Neural cell (in vitro differentiated cells): ENCODE results near the gene BRD3OS. TPM values are rescaled to one million over a fixed set of nuclear protein-coding genes. Genes with fewer than 3 reads are reported as not detected.

Experiments used
- H2AFZ ChIP-seq: fragments of 200-600, 300-800 bp; sonication (generic), shearing (Covaris generic); 2 replicates; pipeline ENCODE4 v1.6.0; 2014; ENCODE audit warnings: low read depth, mild to moderate bottlenecking, antibody characterized with exemption, low read length, moderate library complexity
- H3F3A ChIP-seq: fragments of 200-600 bp; shearing (Covaris generic); 2 replicates; pipeline ENCODE4 v1.6.1; 2016; ENCODE audit warnings: mild to moderate bottlenecking, moderate library complexity, mixed read lengths, antibody characterized with exemption, low read length; ENCODE audit not compliant: insufficient read depth, poor library complexity, severe bottlenecking
- H3K27ac ChIP-seq: fragments of 200-600, 300-800 bp; sonication (generic), shearing (Covaris generic); 2 replicates; pipeline ENCODE4 v1.5.1; 2014; ENCODE audit warnings: mild to moderate bottlenecking, low read length, moderate library complexity
- H3K27me3 ChIP-seq: fragments of 300-800, 200-600 bp; sonication (generic), shearing (Covaris generic); 2 replicates; pipeline ENCODE4 v1.6.0; 2014; ENCODE audit warnings: mild to moderate bottlenecking, low read depth, low read length, moderate library complexity; ENCODE audit not compliant: insufficient read depth
- H3K36me3 ChIP-seq: fragments of 300-800, 200-600 bp; sonication (generic), shearing (Covaris generic); 2 replicates; pipeline ENCODE4 v1.5.1; 2014; ENCODE audit warnings: mild to moderate bottlenecking, antibody characterized with exemption, low read length, moderate library complexity; ENCODE audit not compliant: insufficient read depth
- H3K4me2 ChIP-seq: fragments of 300-800, 200-600 bp; sonication (generic), shearing (Covaris generic); 2 replicates; pipeline ENCODE4 v1.6.0; 2014; ENCODE audit warnings: mild to moderate bottlenecking, low read length
- H3K4me3 ChIP-seq: fragments of 300-800, 200-600 bp; sonication (generic), shearing (Covaris generic); 2 replicates; pipeline ENCODE4 v1.5.1; 2014; ENCODE audit warnings: mild to moderate bottlenecking, low read length, moderate library complexity
- H3K79me2 ChIP-seq: fragments of 200-600 bp; shearing (Covaris generic); replicated peaks from 2 replicates; pipeline ENCODE4 v1.6.0; 2014; ENCODE audit warnings: mild to moderate bottlenecking, low read length, moderate library complexity; ENCODE audit not compliant: insufficient read depth
- H3K9ac ChIP-seq: fragments of 300-800, 200-600 bp; sonication (generic), shearing (Covaris generic); 2 replicates; pipeline ENCODE4 v1.6.1; 2016; ENCODE audit warnings: mild to moderate bottlenecking, low read length, mixed read lengths
- H3K9me2 ChIP-seq: fragments of 200-600 bp; shearing (Covaris generic); 2 replicates; pipeline ENCODE4 v1.6.1; 2016; ENCODE audit warnings: mild to moderate bottlenecking, low read length, mixed read lengths; ENCODE audit not compliant: insufficient read depth
- H3K9me3 ChIP-seq: fragments of 200-600, 300-800 bp; sonication (generic), shearing (Covaris generic); 2 replicates; pipeline ENCODE4 v1.6.1; 2016; ENCODE audit warnings: mild to moderate bottlenecking, mixed run types, low read length, moderate library complexity, mixed read lengths
- H4K20me1 ChIP-seq: fragments of 200-600 bp; shearing (Covaris generic); 2 replicates; pipeline ENCODE4 v1.6.1; 2016; ENCODE audit warnings: mild to moderate bottlenecking, mixed run types; ENCODE audit not compliant: insufficient read depth
- EP300 ChIP-seq: fragments of 450-650 bp; conservative IDR thresholded peaks from 2 replicates; pipeline ENCODE4 v1.6.1; 2014; ENCODE audit warnings: antibody characterized with exemption, mild to moderate bottlenecking, moderate library complexity; ENCODE audit not compliant: poor library complexity, severe bottlenecking
- EZH2 ChIP-seq: fragments of 200-600, 300-800 bp; shearing (Covaris generic), sonication (generic); IDR thresholded peaks from 2 replicates; pipeline ENCODE4 v1.6.1; 2014; ENCODE audit warnings: antibody characterized with exemption, low read length, borderline replicate concordance, mild to moderate bottlenecking; ENCODE audit not compliant: insufficient read depth, poor library complexity, severe bottlenecking
- MXI1 ChIP-seq: fragments of 450-650 bp; conservative IDR thresholded peaks from 2 replicates; pipeline ENCODE4 v1.6.1; 2014; ENCODE audit warnings: antibody characterized with exemption, mild to moderate bottlenecking; ENCODE audit not compliant: poor library complexity, severe bottlenecking
- POLR2AphosphoS5 ChIP-seq: IDR thresholded peaks from 2 replicates; pipeline ENCODE4 v1.6.1; 2012
- RAD21 ChIP-seq: fragments of 450-650 bp; conservative IDR thresholded peaks from 2 replicates; pipeline ENCODE4 v1.6.1; 2014; ENCODE audit warnings: antibody characterized with exemption, mild to moderate bottlenecking, moderate library complexity
- SMC3 ChIP-seq: fragments of 450-650 bp; conservative IDR thresholded peaks from 2 replicates; pipeline ENCODE4 v1.6.1; 2014; ENCODE audit warnings: antibody characterized with exemption, mild to moderate bottlenecking, moderate library complexity; ENCODE audit not compliant: poor library complexity
- TAF1 ChIP-seq: IDR thresholded peaks from 2 replicates; pipeline ENCODE4 v1.6.1; 2012; ENCODE audit warnings: low read depth
- polyA plus RNA-seq: library from polyadenylated mRNA; depleted of rRNA; stranded (reverse); fragments of >200 nt; gene quantifications from 2 replicates; pipeline ENCODE4 v1.2.3, GENCODE V29; 2014
- TF ChIP-seq, protein P1 (sequence below): IDR thresholded peaks from 2 replicates; pipeline ENCODE4 v1.6.1; 2012; ENCODE audit warnings: borderline replicate concordance
- TF ChIP-seq, protein P2 (sequence below): fragments of 450-650 bp; IDR thresholded peaks from 2 replicates; pipeline ENCODE4 v1.5.1; 2014; ENCODE audit warnings: antibody characterized with exemption, mild to moderate bottlenecking, moderate library complexity; ENCODE audit not compliant: poor library complexity, severe bottlenecking

BRD3OS gene
- polyA plus RNA-seq, 1 donor from 2014 or later = 49.5 TPM

DNA sequence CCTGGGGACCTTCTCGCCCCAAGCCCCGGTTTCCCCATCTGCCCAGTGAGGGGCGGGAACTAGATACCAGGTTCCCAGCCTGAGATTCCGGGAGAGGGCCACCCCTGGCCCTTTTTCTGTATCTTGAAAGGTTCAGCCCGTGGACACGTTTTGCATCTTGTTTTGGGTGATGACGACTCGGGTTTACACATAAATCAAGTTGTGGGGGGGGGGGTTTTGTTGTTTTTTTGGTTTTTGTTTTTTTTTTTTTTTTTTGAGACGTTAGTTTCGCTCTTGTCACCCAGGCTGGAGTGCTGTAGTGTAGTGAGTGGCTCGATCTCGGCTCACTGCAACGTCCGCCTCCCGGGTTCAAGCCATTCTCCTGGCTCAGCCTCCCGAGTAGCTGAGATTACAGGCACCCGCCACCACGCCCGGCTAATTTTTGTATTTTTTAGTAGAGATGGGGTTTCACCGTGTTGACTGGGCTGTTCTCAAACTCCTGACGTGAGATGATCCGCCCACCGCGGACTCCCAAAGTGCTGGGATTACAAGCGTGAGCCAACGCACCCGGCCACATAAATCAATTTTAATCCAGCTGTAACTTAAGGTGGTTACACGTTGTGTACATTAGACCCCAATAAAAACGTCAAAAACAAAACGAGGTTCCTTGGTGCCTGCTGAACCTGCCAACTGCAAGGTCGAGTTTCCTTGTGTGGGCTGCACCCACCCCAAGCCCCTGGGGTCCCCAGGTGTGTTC lies 43.6 kb downstream of the BRD3OS start:
- Histone ChIP-seq H3K4me2 (peak overlapping the region; percentile 65), H3K36me3 (no peaks in the 10 kb centered on the region), H3K4me3 (peak overlapping the region; percentile 69), H3K79me2 (peaks cover 32% of the 10 kb centered on the region), H2AFZ (peak overlapping the region; percentile 56), H3K9me2 (no peaks in the 10 kb centered on the region), H3K27ac (peak overlapping the region; percentile 34), H3K27me3 (no peaks in the 10 kb centered on the region), H4K20me1 (peaks cover 14% of the 10 kb centered on the region), H3F3A (no peaks in the 10 kb centered on the region), H3K9me3 (no peaks in the 10 kb centered on the region), H3K9ac (peak overlapping the region; percentile 89)
- TF ChIP-seq TAF1 (no peak), EZH2 (no peak), SMC3 (no peak), EP300 (no peak), MXI1 (no peak)
- TF ChIP-seq, protein P1, sequence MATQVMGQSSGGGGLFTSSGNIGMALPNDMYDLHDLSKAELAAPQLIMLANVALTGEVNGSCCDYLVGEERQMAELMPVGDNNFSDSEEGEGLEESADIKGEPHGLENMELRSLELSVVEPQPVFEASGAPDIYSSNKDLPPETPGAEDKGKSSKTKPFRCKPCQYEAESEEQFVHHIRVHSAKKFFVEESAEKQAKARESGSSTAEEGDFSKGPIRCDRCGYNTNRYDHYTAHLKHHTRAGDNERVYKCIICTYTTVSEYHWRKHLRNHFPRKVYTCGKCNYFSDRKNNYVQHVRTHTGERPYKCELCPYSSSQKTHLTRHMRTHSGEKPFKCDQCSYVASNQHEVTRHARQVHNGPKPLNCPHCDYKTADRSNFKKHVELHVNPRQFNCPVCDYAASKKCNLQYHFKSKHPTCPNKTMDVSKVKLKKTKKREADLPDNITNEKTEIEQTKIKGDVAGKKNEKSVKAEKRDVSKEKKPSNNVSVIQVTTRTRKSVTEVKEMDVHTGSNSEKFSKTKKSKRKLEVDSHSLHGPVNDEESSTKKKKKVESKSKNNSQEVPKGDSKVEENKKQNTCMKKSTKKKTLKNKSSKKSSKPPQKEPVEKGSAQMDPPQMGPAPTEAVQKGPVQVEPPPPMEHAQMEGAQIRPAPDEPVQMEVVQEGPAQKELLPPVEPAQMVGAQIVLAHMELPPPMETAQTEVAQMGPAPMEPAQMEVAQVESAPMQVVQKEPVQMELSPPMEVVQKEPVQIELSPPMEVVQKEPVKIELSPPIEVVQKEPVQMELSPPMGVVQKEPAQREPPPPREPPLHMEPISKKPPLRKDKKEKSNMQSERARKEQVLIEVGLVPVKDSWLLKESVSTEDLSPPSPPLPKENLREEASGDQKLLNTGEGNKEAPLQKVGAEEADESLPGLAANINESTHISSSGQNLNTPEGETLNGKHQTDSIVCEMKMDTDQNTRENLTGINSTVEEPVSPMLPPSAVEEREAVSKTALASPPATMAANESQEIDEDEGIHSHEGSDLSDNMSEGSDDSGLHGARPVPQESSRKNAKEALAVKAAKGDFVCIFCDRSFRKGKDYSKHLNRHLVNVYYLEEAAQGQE = no peak

DNA sequence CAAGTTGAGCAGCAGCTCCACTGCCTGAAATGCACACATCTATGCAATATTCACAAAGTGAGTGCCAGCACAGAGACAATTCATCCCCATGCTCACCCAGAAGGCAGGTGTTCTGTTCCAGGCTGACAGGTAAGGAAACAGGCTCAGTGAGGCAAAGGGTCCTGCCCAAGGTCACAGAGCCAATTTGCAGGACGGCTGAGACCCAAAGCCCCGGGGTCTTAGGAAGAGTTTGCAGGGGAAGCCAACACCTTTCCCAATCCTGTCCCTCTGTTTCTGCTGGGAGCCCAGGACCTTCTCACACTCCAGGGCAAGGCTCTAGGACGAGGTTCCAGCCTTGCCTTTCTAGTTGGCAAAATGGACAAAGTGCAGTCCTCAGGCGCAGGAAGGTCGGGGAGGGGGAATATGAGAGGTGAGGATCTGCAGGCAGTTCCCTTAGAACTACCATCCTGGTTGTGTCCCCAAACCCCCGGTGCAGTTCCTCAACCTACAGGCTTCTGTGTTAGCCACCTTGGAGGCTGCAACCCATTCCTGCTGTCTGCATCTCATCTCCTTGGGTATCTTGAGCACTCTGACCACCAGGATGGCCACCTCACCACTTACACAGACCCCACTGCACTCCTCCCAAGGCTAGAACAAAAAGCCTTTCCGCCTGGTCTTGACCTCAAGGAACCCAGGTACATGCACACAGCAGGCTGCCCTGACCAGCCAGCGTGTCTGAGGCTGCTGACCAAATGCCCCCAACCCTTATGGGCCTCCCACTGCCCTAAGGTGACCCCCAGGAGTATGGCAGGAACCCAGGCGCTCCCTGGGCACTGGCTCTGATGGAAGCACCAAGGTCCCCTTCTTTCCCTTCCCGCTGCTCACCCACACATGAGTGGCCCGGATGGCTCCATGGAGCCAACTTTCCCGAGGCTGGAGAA lies 44.5 kb downstream of the BRD3OS start:
- H3K9ac ChIP-seq = no peak overlapping the region
- H3K27ac ChIP-seq = no peak overlapping the region
- peaks cover 11% of the 10 kb centered on the region for H4K20me1 ChIP-seq
- no peaks in the 10 kb centered on the region for H3K36me3 ChIP-seq
- H3F3A ChIP-seq = no peaks in the 10 kb centered on the region
- no peak overlapping the region for H3K4me3 ChIP-seq
- H3K9me3 ChIP-seq = no peaks in the 10 kb centered on the region
- H2AFZ ChIP-seq = no peak overlapping the region
- H3K4me2 ChIP-seq = no peak overlapping the region
- no peaks in the 10 kb centered on the region for H3K9me2 ChIP-seq
- no peaks in the 10 kb centered on the region for H3K27me3 ChIP-seq
- TF ChIP-seq RAD21 = no peak
- TF ChIP-seq, protein P2, sequence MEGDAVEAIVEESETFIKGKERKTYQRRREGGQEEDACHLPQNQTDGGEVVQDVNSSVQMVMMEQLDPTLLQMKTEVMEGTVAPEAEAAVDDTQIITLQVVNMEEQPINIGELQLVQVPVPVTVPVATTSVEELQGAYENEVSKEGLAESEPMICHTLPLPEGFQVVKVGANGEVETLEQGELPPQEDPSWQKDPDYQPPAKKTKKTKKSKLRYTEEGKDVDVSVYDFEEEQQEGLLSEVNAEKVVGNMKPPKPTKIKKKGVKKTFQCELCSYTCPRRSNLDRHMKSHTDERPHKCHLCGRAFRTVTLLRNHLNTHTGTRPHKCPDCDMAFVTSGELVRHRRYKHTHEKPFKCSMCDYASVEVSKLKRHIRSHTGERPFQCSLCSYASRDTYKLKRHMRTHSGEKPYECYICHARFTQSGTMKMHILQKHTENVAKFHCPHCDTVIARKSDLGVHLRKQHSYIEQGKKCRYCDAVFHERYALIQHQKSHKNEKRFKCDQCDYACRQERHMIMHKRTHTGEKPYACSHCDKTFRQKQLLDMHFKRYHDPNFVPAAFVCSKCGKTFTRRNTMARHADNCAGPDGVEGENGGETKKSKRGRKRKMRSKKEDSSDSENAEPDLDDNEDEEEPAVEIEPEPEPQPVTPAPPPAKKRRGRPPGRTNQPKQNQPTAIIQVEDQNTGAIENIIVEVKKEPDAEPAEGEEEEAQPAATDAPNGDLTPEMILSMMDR = no peak
- TF ChIP-seq MXI1 = no peak
- no peak for TF ChIP-seq EP300
- no peak for TF ChIP-seq TAF1
- no peak for TF ChIP-seq SMC3
- no peak for TF ChIP-seq POLR2AphosphoS5
- TF ChIP-seq EZH2 = no peak
- TF ChIP-seq, protein P1 = no peak
- H3K79me2 ChIP-seq = peaks cover 24% of the 10 kb centered on the region
